IPS DF 4.7 (cell line): ENCODE data around the gene CLPTM1L.
"Not testable (repeated sequence)": the region's sequence is repeated elsewhere in the genome, so short reads cannot be mapped to it uniquely, and the experiment has no call there.

Source experiments
- DNase-seq: peaks from one replicate; pipeline ENCODE4 v3.0.0-alpha.2; 2013; ENCODE audit warnings: low spot score; ENCODE audit errors: extremely low read depth

CLPTM1L gene

DNA sequence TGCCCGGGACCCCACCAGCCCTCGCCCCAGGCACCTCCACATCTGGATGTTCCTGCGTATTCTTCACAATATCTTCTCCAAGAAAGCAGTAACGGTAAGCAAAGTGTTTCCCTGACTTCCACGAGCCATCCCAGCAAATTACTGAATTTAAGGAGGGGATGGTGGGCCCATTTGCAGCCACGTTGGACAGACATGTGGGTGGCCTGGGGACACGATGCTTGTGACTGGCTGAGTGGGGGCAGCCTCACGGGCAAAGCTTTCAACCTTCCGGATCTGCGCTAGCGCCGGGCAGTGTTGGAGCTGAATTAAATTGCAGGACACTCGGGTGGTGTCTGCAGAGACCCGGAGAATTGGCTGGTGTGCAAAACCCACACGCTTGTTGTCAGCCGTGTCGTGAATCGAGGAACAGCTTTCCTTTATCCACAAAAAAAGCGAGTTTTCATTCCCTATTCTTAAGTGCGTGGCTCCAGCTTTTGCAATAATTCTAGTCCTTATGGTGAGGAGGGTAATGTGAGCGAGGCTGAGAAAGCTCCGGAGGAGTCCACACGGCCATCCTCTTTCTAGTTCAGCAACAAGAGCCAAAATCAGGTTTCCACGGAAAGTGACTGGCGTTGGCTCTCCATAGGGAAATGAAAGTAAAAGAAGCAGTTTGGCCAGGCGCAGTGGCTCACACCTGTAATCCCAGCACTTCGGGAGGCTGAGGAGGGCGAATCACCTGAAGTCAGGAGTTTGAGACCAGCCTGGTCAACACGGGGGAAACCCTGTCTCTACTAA, 17.5 kb upstream of the CLPTM1L start:
- DNase-seq: no peak

DNA sequence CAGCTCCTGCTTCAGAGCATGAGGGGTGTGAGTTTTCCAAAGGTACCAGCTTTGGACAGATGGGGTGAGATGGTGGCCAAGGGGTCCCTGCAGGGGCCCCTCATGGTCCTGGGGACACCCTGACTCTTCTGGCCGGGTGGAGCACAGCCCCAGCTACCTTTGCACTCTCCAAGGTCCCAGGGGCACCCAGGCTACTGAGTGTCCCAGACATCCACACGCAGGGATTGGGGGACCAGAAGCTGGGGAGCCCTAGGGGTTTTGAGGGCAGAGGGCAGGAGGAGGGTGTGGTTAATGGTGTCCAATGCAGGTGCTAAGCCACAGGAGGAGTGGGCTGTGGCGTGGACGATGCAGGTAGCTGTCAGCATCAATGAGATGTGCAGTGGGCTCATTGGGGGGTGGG, 16.0 kb upstream of the CLPTM1L start:
- DNase-seq: no peak

DNA sequence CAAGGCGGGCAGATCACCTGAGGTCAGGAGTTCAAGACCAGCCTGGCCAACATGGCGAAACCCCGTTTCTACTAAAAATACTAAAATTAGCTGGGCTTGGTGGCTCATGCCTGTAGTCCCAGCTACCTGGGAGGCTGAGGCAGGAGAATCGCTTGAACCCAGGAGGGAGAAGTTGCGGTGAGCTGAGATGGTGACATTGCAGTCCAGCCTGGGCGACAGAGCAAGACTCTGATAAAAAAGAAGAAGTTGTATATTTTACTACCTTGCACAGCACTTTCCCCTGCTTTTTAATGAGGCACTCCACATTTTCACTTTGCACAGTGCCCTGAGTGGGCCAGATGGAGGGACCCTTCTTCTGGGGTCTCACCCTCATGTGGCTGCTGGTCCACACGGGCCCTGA, 15.5 kb upstream of the CLPTM1L start:
- DNase-seq: not testable (repeated sequence)

DNA sequence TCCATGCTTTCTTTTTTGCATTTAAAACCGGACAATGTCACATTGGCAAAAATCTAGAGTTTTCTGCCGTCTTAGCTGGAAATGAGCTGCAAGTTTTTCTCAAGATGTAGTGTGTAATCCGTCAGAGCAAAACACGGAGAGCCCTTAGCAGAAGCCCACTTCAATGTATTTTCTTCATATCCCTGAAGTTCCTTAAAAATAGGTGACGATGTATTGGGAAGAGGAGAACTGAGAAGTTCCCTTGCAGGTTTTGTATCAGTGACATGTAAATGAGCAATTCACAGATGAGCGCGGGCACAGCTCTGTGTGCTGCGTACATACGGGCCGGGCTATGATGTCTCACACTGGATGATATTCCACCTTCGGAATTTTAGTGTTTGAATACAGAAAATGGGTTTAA, 14.8 kb upstream of the CLPTM1L start:
- no peak for DNase-seq

DNA sequence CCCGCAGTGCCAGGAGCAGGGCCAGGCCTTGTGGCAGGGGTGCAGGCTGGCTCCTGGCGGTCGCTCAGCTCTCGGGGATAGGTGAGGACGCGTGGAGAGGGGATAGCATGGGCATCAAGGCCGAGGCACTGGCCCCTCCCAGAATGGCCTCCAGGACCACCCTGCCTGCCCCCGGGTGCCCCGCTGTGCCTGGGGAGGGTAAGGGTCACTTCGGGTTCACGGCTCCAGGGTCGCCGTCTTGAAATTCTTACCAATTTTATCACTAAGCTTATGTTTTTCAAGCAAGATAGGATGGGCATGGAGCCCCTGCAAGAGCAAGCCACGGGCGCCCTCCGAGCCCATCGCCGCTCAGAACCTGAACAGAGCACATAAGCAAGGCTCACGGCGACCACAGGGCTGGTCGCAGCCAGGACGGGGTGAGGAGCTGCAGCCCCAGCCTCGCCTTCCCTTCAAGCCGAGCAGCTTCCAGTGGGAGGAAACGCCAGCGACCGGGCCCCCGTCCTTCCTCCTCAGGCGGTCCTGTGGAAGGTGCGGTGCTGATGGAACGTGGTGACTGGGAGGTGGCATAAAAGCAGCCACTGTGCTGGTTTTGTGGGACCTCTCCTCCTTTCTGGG, 14.2 kb upstream of the CLPTM1L start:
- no peak for DNase-seq

DNA sequence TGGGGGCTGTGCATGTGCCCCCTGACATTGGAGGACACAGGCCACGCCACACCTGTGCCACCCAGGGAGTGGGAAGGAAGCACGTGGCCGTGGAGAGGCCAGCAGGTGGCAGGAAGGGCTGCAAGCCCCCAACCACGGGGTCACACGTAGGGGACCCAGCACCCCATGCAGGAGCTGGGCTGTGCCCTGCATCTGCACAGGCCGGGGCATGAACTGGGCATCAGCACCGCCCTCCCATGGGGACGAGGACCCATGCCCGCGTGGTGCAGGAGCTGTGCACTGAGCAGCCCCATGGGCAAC, 13.8 kb upstream of the CLPTM1L start:
- no peak for DNase-seq

DNA sequence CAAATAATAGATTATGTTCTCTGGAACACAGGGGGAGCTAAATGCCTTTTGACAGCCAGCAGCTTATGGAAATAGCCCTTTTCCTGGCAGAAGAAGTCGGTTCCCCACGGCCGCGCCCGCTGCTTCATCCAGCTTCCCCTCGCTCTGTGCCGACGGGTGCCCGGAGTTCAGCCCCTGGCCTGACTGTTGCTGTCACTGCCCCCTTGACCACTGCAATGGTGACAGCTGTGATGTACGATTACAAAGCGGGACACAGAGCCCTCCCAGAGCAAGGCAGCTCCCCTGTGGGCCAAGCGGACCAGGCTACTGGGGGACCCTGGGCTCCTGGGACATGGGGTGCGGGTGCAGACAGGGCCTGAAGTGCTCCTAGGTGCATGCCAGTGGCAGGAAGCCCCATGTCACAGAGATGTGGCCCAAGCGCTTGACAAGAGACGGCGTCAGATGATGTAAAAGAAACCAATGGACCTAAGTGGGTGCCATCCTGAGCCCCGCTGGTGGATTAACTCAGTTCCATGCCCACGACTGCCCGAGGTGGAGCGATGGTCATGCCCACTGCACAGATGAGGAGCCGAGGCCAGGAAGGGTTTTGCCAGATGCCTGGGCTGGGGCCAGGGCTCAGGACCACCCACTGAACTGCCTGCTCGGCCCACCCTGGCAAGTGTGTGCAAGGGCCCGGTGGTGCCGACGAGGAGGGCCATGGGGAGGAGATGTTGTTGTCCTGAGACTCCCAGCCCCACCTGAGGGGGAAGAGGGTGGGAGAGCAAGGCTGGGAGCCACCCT, 13.2 kb upstream of the CLPTM1L start:
- no peak for DNase-seq

DNA sequence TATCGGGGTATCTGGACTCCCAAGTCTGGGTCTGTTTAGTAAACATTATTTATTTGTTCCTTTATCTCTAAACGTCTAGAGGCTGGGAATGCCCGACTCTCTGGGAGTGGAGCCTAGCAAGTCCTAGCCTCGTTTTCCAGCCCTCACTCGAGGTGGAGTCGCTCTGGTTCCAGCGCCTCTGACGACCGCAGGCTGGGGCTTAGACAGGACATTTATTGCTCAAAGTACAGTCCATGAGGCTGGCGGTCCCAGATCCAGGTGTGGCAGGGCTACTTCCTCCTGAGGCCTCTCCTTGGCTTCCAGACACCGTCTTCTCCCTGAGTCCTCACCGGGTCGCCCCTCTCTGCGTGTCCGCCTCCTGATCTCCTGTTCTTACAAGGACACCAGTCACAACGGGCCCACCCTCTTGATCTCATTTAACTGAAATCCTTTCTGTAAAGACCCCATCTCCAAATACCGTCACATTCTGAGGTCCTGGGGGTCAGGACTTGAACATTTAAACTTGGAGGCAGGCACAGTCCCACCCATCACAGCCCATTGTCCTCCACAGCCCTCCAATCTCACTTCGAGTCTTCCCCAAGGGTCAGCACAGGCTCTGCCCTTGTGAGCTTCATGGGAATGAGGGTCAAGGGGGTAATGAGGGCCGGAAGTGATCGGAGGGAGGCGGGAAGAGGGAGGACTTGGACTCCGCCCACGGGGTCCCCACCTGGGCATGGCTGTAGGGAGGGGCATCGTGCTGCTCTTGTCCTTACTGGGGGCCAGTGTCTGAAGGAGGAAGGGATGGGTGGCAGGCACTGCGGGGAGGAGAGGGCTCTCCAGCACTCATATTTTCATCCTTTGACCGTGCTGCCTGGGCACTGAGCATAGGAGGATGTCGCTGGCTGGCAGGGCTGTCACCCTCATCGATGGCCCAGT, 12.2 kb upstream of the CLPTM1L start:
- no peak for DNase-seq

DNA sequence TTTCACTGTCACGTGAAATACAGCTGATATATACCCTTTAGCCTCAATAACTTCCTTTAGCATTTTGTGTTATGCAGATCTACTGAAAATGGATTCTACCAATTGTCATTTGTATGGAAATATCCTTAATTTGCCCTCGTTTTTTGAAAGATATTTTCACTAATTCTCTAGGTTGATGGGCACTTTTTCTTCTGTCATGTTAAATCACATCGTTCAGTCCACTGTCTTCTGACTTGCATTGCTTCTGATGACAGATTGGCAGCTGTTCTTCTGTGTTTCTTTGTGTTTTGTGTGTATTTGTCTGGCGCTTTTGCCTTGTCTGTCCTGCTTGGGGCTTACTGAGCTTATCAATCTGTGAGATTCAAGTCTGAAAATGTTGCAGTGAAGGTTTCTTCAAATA, 9.7 kb upstream of the CLPTM1L start:
- no peak for DNase-seq

DNA sequence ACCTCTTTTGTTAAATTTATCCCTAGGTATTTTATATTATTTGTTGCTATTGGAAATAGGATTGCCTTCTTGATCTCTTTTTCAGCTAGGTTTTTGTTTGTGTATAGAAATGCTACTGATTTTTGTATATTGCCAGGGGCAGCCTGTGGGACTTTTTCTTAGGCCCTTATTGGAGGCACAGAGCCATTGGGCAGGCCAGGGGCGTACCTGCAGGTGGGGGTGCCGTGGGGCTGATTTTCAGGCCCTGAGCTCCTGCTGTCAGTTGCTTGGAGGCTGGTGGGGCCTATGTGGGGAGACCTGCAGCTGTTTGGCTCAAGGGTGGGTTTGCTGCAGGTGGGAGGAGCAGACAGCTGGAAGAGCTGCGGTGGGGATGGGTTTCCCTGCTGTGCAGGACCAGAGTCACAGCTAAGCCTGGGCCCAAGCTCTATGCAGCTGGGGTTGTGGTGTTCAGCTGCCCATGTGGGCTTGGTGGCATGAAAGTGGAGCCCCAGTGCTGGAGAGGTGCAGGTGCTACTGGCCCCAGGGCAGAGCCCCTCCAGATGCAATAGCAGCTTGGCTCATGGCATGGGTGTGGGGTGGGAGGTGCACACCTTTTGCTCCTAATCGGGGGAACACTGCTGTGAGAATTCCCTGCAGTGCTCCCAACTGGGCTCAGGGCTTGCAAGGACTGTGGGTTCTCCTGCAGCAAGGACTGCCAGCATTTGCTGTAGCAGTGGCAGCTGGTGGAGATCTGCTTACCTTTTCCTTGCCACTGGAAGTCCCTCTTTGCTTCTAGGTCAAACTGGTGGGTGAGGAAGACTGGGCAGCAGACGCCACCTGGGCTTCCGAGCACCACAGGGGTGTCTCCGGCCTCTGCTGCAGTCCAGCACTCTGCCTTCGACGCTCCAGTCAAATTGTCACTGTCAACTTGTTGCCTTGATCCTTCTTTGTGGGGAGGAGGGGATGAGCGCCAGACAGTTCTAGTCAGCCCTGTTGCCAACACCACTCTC, 7.6 kb upstream of the CLPTM1L start:
- no peak for DNase-seq

DNA sequence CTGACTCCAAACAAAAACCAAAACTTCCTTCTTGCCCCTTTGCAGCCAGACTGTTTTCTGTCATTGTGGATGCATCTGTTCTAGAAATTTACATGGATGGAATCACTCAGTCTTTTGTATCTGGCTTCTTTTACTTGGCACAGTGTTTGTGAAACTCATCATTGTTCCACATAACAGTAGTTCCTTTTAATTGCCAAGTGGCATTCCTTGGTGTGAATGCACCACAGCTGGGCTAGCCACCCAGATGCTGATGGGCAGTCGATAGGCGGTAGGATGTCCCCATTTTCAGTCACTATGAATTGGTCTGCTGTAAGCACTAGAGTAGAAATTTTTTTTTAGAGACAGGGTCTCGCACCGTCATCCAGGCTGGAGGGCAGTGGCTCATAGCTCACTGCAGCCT, 6.3 kb upstream of the CLPTM1L start:
- no peak for DNase-seq

DNA sequence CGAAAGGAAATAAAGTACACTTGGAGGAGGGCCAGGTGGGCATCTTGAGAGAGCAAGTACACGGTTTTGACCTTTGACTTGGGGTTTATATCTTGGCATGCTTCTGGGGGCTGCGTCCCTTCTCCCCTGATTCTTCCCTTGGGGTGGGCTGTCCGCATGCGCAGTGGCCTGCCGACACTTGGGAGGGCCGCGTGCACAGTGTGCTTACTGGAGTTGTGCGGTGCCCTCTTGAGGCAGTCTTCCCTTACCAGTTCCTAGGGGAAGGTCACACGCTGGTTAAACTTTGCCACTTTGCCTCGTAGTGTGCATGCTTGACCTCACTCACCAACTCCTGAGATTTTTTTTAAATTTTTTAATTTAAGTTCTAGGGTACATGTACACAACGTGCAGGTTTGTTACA, 4.3 kb upstream of the CLPTM1L start:
- DNase-seq: no peak

DNA sequence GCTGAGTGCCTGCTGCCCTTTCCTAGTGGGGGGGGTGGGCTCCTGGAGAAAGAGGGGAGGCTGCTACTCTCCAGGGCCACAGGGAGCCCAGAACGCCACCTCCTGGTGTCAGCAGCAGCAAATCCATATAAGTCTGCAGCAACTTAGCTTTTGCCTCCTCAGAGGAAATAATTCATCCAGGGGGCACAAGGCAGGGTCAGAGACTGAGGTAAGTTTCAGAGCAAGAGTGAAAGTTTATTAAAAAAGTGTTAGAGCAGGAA, 4.0 kb upstream of the CLPTM1L start:
- no peak for DNase-seq

DNA sequence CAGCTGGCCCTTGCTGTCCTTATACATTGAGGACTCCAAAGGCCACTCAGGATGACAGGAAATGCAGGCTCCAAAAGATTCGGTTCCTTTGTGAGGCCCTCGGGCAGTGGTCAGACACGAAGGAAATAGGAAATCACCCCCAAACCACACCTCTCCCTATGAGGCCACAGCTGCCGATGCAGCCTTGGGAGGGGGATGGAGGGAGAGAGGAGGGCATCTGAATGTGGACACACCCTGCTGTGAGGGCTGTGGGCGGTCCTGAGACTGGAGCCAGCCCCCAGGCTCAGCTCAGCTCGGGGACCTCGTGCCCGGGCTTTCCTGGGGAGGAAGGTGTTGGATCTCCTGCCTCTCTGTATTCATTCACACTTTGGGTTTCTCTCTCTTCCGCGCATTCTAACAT, 2.7 kb upstream of the CLPTM1L start:
- DNase-seq: no peak

DNA sequence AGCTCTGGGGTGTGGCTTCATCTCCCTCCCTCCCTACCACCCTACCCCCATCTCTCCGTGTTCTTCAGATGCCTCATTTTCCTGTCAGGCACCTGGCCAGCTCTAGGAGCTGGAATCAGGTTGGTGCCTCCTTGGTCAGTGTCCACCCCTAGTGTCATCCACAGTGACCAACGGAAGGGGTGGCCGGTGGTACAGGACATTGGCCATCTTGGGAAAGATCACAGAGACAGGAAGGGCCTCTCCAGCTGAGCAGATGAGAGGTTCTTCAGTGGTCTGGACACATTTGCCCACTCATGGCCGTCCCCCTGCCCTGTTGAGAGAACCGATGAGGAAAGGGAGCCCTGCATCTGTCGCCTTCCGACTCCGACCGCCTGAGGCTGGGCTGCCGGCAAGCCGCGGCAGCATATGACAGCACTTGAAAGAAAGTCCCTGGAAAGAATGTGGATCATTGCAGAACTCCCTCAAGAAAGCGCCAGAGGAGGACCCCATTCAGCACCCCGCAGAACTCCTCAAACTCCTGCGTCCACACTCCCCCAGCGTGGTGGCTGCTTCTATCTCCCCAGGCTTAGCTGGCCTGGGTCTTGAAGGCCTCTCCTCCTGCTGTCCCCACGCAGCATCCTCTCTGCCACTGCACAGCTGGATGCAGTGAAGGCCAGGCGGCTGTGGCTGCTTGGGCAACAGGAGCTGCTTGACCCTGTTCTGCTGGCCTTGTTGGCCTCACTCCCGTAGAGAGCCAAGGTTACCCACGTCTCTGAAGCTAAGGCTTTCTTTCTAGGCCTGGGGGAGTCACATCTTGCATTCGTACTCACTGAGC, 1.9 kb upstream of the CLPTM1L start:
- no peak for DNase-seq

DNA sequence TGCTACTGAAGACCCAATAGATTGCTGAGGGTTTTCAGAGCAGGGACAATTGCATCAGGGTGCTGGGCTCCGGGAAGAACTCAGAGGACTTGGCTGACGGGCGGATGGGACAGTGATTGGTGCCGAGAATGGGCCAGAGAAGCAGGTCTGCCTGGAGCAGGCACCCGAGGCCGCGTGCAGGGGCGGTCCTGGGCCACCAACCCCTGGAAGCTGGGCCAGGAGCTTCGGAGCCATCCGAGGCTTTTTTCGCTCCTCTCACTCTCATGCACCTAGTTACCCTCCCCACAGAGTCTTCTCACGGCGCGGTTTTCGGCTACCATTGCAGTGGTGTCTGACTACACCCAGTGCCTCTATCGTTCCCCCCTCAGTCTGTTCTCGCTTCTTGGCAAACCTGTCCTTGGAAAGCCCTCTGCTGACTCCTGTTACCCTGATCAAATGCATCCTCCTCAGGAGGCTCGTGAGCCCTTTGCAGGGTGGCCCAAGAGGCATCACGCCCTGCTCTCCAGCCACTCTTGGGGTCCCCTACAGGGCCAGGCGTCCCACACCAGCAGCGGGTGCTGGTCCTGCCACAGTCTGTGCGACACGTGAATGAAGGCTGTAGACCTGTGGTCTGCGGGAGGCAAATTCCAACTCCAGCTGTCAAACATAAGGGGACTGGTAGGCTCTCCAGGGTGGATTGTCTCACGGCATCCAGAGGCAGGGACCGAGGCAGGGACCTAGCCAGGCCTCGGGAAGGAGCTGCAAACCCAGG, 1.2 kb upstream of the CLPTM1L start:
- DNase-seq: no peak

DNA sequence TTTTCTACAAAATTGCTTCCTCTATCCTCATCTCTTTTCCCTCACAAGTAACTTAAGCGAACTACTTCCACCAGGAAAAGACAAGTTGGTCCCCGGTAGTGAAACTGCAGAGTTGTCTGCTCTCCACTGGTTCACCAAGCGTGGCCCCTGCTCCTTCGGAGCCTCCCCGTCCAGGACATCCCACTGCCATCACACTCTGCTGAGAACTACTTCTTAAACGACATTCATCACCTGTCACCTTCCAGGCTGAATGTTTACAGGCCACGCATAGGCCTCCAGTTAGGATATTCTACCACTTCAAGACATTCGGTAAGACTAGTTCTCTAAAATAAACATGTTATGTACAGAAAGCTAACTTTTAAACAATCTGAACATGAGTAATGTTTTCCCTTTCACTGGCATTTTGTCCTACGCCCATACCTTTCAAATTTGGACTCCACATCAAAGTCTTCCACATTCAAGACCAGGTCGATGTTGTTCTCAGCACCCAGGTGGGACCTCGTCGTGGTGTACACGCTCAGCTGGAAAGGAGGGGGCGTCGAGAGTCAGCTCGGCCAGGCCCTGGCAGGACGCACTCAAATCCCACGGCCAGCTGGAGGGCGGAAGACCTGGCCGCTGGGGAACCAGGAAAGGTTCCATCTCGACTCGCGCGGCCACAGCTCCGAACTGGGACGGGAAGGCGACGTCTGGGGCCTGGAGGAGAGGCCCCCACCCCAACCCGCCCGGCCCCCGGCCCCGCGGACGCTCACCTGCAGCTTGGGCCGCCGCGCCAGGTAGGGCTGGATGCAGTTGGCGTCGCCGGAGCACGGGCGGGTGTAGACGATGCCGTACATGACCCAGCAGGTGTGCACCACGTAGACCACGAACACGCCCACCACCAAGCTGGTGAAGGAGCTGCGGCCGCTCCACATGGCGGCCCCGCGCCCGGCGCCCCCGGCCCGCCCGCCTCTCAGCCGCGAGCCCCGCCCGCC, 683 bp downstream of the CLPTM1L start:
- DNase-seq: no peak

DNA sequence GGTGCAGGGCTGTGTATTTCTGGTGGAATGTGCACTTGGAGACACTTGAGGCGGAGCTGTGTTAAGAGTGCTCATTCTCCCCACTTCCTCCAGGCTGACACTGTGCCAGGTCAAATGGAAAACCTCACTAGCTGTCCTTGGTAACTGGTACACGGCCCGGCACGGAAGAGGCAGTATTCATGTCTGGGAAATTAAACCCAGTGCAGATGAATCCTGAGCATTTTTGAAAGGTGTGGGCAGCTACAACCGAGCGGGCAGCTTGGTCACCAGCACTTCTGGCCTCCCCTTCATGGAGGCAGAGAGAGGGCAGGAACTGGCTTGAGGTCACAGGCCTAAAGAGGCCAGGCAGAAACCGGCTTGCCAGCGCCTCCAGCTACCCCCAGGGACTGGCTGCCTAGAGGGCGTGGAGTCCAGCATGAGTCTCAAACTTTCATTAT, 1.6 kb downstream of the CLPTM1L start:
- no peak for DNase-seq
